Panc1 (cell line): ENCODE measurements around the gene MRPL50.

Experiments
- CTCF ChIP-seq: fragments of 450-650 bp; IDR thresholded peaks from 2 replicates; pipeline ENCODE4 v1.5.1; 2017; ENCODE audit warnings: mild to moderate bottlenecking
- POLR2AphosphoS5 ChIP-seq: IDR thresholded peaks from 2 replicates; pipeline ENCODE4 v1.6.1; 2012; ENCODE audit warnings: mild to moderate bottlenecking, low read depth, low read length, moderate library complexity
- REST ChIP-seq, 2 experiments: IDR thresholded peaks; 2 replicates each; pipeline ENCODE4 v1.6.1; 2011 to 2012; ENCODE audit warnings: low read depth in 2 of 2, control low read depth in 1 of 2, low read length in 1 of 2, mild to moderate bottlenecking in 1 of 2, moderate library complexity in 1 of 2; ENCODE audit not compliant: insufficient read depth in 1 of 2
- SIN3A ChIP-seq: IDR thresholded peaks from 2 replicates; pipeline ENCODE4 v1.6.1; 2012; ENCODE audit warnings: low read depth, mild to moderate bottlenecking, low read length, moderate library complexity, borderline replicate concordance; ENCODE audit not compliant: insufficient read depth
- TCF7L2 ChIP-seq: IDR thresholded peaks from 2 replicates; pipeline ENCODE4 v1.6.1; 2011; ENCODE audit warnings: mild to moderate bottlenecking, low read depth, low read length, inconsistent platforms

GRCh38 chr9:101381118-101381517, 17.3 kb downstream of the MRPL50 start:
- TF ChIP-seq CTCF, result no peak
- TF ChIP-seq POLR2AphosphoS5, result no peak
- no peak for TF ChIP-seq REST (IDR thresholded peaks at IDR 0.05; ENCODE audit: insufficient read depth in 1 of 2, low read depth in 2 of 2, low read length in 1 of 2)
- no peak for TF ChIP-seq TCF7L2
- TF ChIP-seq SIN3A, result no peak
